Hepatocyte (in vitro differentiated cells): ENCODE data around the gene SCRG1.

Experiments used
- EZH2 ChIP-seq: fragments of 200-600 bp; sonication (generic); IDR thresholded peaks from 2 replicates; pipeline ENCODE4 v1.6.1; 2016; ENCODE audit warnings: antibody characterized with exemption, mild to moderate bottlenecking, borderline replicate concordance
- EZH2phosphoT487 ChIP-seq: fragments of 200-600 bp; sonication (generic); IDR thresholded peaks from one replicate; pipeline ENCODE4 v1.6.1; 2018; ENCODE audit warnings: antibody characterized with exemption, mild to moderate bottlenecking, low read depth, moderate library complexity; ENCODE audit not compliant: unreplicated experiment, severe bottlenecking
- TF ChIP-seq, protein P1 (sequence below): fragments of 200-600 bp; sonication (generic); IDR thresholded peaks from 2 replicates; pipeline ENCODE4 v1.5.1; 2016; ENCODE audit warnings: antibody characterized with exemption, mild to moderate bottlenecking; ENCODE audit not compliant: poor library complexity

DNA sequence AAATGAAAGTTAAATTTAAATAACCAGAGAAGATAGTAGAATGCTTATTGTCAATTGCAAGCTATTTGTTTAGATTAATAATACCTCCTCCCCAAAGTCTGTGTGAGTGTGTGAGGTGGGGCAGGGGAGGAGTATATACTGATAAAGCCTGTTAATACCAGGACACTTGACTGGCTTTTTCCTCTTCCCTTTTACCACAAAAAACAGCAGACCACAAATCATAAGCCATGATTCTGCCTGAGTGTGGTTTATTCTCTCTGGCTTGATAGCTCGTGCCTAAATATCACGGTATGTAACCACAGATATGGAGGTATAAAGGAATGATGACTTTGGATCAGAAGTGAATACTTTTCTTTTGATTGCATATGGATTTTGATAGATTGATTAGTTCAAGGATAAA, 21.9 kb upstream of the SCRG1 start:
- TF ChIP-seq, protein P1, sequence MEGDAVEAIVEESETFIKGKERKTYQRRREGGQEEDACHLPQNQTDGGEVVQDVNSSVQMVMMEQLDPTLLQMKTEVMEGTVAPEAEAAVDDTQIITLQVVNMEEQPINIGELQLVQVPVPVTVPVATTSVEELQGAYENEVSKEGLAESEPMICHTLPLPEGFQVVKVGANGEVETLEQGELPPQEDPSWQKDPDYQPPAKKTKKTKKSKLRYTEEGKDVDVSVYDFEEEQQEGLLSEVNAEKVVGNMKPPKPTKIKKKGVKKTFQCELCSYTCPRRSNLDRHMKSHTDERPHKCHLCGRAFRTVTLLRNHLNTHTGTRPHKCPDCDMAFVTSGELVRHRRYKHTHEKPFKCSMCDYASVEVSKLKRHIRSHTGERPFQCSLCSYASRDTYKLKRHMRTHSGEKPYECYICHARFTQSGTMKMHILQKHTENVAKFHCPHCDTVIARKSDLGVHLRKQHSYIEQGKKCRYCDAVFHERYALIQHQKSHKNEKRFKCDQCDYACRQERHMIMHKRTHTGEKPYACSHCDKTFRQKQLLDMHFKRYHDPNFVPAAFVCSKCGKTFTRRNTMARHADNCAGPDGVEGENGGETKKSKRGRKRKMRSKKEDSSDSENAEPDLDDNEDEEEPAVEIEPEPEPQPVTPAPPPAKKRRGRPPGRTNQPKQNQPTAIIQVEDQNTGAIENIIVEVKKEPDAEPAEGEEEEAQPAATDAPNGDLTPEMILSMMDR: no peak
- TF ChIP-seq EZH2 (no peak), EZH2phosphoT487 (no peak)
